ENCODE data around the gene FOXP4.
"Not testable (repeated sequence)": the region's sequence is repeated elsewhere in the genome, so short reads cannot be mapped to it uniquely, and the experiment has no call there.

FOXP4 gene

DNA sequence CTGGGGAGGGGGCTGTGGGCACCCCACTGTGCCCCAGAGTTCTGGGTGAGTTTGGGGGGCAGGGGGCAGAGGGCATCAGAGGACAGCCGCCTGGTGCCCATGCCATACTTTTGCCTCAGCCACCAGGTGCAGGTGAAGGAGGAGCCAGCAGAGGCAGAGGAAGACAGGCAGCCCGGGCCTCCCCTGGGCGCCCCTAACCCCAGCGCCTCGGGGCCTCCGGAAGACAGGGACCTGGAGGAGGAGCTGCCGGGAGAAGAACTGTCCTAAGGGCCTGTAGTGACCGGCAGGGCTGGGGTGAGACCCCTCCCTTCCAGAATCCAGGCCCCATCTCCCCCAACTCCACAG is 52.5 kb downstream of the FOXP4 start:
- DNase-seq, result no peak

DNA sequence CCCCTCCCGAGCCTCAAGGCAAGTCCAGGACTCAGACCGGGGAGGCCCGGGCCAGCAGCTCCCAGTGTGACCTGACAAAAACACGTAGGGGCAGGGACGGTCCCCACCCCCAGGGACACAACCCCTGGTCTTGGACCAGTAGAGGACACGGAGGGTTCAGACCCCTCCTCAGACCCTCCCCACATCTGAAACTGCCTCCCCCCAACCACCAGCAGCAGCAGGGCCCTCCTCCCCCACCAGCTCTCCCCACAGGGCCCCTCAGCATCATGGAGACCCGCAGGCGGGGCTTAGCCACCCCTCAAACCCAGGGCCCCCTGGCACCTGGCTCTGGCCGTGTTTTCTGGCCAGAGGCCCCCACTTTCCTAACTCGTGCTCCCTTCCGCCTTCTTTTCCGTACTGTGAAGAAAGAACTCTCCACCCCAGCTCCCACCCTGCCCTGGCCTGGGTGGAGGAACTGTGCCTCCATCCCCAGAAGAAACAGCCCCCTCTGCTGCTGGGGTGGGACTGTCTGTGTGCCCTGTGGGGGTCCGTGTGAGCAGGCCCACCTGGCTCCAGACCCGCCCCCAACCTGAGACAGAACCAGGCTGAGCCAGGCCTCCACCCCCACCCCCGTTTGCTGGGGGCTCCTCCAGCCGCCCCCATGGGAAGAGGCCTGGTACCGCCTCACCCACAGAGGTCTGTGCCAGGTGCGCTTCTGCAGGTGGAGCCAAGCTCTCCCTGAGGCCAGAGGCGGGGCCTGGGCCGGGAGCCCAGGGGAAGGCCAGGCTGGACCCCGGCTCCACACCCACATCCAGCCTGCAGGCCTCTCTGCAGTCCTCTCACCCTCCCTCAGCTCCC is 53.1 kb downstream of the FOXP4 start:
- DNase-seq, result no peak

DNA sequence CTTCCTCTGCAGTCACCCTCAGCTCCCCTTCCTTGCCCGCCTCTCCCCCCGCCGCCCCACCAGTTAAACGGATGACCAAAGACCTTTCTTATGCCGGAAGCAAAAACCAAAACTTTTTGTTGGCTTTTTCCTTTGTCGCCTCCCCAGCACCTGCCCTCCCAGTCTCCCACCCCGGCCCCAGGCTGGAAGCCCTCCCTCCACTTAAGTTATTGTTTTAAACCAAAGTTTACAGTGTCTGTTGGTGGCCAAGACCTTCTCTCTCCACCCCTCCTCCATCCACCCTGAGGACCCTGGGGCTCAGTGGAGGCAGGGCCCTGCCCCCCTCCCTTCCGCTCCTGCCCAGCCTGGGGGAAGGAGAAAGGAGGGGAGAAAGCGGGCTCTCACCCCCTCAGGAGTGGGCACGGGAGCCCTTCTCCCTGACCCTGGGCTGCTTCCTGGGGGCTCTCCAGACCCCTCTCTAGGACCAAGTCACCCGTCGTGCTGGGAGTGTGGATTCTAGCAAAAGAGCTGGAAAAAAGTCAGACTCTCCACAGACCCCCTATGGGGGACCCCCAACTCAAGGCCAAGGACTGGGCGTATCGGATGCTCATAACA is 53.8 kb downstream of the FOXP4 start:
- no peak for DNase-seq

DNA sequence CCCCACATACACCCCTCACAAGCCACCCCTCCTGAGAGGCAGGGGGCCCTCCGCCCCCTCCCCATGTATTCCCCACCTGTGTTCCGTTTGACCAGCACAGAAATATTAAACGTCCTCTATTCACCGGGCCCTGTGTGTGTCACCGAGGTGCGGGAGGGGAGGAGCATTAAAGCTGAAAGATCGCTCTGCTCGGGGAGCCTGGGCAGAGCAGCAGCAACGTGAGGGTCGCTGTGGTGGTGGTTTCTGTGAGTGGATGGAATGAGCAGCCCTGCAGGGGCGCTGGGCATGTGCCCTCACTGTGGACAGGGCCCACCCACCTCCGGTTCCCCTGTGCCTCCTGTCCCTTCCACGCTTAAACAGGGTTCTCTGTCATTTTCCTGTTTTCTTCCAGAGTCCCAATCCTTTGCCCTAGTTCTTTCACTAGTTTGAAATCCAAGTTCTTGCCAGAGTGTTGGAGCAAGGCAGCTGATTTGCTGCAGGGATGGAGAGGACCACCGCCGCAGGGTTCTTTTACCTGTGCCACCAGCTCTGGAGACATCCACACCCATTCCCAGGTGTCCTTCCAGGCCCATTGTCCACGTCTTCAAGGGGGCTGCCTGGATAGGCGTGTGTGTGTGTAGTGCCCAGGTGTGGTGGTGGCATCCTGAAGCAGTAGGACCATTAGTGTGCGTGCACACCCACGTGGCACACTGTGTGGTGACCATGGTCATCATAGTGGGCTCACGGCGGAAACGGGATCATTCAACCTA is 54.5 kb downstream of the FOXP4 start:
- no peak for DNase-seq

DNA sequence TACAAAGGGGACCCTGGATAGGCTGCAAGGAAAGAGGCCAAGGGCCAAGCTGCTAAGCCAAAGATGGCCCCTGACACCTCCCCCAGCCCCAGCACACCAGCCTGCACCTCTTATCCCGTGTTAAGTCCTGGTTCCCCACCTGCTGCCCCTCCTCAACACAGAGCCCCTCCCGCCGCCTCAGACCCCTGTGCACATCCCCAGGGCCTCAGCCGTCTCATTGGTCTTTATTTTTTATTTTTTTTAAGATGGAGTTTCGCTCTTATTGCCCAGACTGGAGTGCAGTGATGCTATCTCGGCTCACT is 55.0 kb downstream of the FOXP4 start:
- no peak for DNase-seq

DNA sequence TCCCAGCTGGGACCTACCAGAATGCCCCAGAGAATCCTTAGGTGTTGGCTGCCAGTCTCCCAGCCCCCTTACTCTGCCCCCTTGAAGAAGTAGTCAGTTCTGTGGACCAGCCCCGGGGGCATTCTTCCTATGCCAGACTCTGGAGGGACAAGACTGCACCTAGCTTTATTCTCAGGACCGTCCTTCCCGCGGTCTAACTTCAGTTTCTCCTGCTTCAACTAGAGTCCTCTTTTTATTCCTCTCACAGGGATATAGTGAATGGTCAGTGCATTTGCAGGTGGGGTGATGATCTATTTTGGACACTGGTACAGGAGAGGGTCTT is 56.2 kb downstream of the FOXP4 start:
- no peak for DNase-seq

DNA sequence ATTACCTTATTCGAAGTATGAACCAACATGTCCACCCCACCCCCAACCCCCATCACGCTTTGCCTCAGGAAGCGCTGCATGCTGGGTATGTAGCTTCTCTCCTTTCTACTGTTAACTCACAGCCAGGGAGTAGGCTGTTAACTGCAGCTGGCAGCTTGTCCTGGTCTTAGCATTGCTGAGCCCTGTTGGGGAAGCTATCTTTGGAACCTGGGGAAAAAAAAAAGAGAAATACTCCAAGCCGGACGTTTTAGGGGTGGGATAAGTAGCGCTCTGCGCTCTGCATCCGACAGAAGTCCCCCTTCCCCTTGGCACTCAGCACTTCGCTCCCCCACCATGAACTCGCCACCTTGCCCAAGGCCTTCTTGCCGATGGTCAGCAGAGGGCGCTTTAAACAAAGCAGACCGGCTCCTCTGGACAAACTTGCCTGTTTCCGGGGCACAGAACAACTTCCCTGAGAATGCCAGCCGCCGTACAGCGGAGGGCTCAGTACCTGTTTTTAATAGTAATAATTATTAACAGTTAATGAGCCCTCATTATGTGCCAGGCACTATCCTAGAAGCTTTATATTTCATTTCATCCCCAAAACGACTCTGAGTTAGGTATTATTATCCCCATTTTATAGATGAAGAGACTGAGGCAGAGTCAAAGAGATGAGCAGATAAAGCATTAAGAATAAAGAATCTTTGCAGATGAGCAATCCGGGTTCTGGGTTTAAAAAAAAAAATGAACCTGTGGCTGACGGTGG is 56.9 kb downstream of the FOXP4 start:
- DNase-seq, result peak in 52 of 56 donors; percentile 28 to 86 (median 71)

DNA sequence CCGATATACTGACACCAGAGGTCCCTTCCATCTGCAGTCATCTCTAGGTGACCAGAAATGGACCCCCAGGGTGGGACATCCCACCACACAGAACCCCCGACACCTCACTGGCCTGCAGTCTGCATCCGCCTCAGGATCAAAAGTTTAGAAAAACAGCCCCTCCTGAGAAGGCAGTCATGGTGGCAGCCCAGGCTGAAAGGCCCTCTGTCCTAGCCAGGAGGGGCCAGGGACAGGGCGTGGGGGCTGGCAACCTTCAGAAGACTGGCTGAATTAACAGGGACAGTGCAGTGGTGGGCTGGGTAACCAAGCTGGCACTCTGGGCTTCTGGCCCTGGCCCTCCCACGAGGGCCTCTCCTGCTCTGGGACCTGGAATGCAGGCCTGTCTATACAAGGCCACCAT is 57.8 kb downstream of the FOXP4 start:
- no peak for DNase-seq

DNA sequence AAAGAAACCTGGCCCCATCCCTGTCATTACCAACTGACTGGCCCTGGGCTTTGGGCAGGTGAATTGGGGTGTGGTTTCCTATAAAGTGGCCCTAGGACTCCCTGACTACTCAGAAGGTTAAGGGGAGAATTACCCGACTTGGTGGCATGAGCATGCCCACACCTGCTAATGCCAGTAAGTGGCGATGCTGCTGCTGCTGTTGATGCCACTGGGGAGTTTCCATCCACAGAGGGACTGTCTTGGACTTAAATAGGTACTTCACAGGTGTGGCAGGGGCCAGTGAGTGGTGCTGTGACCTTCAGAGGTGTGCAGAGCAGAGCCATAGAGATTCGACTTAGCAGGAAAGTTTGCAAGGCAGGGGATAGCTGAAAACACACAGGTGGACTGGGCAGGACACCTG is 59.5 kb downstream of the FOXP4 start:
- DNase-seq, result no peak

DNA sequence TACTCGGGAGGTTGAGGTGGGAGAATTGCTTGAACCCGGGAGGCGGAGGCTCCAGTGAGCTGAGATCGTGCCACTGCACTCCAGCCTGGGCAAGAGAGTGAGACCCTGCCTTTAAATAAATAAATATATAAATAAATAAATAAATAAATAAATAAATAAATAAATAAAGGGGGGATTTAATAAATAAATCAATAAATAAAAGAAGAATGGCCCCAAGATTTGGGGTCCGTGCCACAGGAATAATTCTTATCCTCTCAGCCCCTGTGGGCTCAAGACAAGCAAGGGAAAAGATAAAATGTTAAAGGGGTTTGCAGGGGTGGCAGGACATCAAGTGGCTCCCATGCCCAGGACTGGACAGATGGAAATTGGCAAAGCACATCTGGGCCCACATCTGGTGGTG is 60.9 kb downstream of the FOXP4 start:
- no peak for DNase-seq

DNA sequence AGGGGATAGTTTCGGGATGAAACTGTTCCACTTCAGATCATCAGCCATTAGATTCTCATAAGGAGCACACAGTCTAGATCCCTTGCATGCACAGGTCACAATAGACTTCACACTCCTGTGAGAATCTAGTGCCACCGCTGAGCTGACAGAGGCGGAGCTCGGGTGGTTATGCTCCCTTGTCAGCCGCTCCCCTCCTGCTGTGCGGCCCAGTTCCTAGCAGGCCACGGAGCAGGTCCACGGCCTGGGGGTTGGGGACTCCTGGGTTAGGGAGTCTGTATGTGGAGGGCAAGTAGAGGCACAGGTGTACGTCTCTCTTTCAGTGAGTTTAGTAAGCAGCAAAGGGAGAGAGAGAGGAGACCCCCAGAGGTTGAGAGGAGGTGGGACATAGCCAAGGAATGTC is 61.6 kb downstream of the FOXP4 start:
- no peak for DNase-seq

DNA sequence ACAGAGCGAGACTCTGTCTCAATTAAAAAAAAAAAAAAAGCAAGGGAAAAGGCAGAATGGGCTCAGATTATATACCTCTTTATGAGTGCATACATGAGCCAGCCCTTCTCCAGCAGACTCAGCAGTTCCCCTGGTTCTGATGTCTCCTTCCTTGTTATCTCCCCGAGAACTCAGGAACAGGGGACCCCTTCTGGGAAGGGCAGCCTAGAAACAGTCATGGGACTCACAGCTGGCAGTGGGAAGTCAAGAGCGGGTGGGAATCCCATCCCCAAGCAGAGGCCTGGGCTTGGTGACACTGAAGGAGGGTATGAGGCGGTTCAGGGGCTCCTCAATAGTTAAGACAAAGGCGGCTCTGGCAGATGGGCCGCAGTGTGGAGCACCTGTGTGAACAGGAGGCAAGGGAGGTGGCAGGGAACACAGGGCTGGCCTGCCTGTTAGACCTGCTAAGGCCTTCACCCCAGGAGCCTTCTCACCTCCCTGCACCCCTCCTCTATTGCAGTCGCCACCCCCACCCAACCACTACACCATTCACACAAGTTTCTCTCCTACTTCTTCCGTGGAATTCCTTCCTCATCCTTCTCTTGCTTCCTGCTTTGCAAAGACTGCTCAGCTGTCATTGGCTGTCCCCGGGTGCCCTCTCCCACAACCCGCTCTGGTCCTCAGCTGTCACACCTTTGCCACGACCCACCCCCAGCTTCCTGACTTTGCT is 62.4 kb downstream of the FOXP4 start:
- DNase-seq, result no peak

DNA sequence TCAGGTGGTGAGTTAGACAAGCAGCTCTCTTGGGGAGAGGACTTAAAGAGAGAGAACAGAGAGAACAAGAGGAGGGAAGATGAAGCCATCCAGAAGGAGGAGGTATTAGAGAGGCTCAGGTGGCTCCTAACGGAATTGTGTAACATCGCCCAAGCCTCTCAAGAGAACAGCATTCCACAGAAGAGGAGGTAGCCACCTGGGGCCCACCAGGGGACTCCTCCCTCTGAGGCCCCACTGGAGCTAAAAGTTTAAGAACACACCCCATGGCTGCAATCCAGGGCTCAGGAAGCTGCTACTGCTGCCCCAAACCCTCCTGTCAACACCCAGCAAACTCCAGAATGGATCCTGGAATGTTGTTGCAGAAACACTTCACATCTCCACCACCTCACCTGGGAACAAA is 68.5 kb downstream of the FOXP4 start:
- DNase-seq, result no peak

DNA sequence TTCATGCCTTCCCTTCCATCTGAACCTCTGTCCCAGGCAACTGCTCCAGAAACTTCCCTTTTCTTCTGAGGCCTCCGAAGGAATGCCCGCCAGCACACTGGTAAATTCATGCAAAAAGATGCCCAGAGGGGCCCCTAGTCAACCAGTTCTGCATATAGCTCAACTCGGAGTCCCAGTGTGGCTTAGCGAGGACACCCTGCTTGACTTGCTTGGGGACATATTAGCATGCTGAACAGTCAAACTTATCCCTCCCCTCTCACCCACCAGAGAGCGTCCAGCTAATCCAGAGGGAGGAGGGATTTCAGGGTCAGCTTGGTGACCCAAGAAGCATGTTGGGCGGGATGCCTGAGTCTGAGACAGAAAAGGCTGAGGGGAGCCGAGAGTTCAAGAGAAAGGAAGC is 69.1 kb downstream of the FOXP4 start:
- DNase-seq, result no peak

DNA sequence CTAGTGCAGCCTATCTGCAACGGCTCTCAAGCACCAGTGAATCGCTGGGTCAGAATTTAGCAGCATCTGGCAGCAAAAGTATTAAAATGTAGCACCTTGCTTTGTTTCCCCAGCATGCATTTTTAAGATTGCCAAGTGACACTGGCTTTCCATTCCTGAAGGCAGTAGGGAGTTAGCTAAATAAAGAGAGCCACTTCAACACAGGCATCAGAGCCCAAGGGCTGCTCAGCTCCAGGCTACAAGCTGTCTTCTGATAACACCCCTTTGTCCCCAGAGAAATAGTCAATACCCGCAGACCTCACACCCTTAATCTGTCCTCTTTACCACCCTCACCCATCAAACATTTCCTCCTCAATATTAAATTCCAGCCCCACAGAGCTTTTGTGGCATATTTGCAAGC is 72.4 kb downstream of the FOXP4 start:
- DNase-seq, result no peak

DNA sequence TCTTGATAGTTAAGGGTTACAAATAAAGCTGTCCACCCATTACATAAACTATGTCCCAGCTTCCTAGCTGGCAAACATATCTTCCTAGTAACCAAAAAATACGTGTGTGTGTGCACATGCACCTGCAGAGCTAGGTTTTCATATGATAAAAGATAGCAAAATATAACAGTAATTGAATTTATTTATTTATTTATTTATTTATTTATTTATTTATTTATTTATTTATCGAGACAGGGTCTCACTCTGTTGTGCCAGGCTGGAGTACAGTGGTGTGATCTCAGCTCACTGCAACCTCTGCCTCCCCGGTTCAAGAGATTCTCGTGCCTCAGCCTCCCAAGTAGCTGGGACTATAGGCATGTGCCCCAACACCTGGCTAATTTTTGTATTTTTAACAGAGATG is 73.0 kb downstream of the FOXP4 start:
- DNase-seq, result not testable (repeated sequence)

DNA sequence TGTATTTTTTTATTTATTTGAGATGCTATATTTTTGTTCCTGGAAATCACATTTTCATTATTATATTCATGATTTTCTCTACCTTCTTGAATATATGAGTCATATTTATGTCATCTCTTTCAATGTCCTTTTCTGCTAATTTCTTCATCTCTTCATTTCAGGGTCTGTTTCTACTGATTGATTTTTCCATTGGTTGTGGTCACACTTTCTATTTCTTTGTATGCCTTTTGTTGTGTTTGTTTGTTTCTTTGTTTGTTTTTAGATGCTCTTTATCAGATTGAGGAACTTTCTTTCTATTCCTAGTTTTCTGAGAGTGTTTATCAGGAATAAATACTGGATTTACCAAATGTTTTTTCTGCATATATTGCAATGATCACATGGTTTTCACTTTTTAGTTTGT is 75.2 kb downstream of the FOXP4 start:
- DNase-seq, result no peak

DNA sequence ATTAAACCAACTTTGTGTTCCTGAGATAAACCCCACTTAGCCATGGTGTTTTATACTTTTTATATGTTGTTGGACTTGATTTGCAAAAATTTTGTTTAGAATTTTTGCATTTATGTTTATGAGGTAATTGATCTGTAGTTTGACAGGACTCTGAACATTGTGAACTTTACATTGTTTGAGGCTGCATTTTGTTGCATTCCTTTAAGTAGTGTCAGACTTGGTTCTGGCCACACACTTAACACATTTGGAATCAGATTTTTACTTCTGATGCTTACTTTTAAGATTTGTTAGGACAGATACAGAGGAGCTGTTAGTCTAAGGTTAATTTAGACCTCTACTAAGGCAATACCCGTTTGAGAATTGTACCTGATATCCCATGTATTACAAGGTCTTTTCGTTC is 75.6 kb downstream of the FOXP4 start:
- no peak for DNase-seq

DNA sequence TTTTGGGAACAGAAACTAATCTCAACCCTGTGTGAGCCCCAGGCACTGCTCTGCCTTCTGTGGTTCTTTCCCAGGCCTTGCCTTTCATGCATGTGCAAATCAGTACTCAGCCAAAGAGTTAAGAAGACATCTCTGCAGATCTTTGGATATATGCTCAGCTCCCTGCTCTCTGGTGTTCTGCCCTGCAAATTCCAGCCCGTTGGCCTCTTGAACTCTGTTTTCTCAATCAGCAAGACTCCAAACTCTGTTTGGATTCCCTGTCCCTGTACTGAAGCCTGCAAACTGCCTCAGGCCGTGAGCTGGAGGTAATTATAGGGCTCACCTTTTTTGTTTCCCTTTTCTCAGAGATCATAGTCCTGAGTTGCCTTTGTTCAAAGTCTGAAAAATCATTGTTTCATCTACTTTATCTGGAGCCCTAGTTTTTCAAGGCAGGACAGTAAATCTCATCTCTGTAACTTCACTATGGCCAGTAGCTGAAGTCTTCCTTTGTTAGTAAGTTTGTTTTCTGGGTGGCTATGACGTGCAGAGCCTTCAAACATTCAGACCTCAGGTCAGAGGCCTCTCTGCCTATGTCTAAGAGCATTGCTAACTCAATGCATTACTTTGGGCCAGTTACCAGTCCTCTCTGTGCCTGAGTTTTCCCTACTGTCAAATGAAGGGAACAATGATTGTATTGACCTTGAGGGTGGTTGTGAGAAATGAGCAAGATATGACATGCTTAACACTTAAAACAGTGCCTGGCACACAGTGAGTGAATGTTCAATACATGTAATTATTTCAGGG is 76.2 kb downstream of the FOXP4 start:
- DNase-seq, result no peak

DNA sequence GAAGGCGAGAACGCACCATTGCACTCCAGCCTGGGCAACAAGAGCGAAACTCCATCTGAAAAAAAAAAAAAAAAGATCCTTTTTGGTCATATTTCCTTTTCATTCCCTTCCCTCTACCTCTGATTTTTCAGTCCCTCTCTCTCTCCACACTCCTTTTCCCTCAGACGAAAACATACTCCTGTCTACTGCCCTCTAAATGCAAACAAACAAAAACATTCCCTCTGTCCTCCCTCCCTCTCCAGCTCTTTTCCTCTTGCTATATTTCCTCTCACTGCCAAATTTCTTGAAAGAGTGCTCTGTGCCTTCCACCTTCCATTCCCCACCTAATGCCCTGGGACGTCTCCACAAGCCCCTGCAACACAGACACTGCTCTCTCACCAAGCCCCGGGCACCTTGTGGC is 77.1 kb downstream of the FOXP4 start:
- DNase-seq, result no peak
